Panc1 (cell line): ENCODE data around the gene CAST. TPM values are rescaled to one million over a fixed set of nuclear protein-coding genes. Genes with fewer than 3 reads are reported as not detected.

Source experiments
- ATAC-seq: fragments of 200-7000 bp; cut with Tn5 transposase; 2 replicates; pipeline ENCODE4 v1.9.1; 2020; ENCODE audit warnings: mild to moderate bottlenecking, moderate library complexity
- BruUV-seq: library from RNA; stranded (reverse); fragments of 400-500 nt; replicated peaks from 2 replicates; lab custom pipeline; 2021; lab: Mats Ljungman, UMichigan
- CTCF ChIA-PET: fragments of 300-600 bp; sonication (Branson Sonifier 250); formaldehyde crosslinking; loops from one replicate; lab custom pipeline; 2022; ENCODE audit warnings: antibody characterized with exemption; lab: Charles Lee
- POLR2A ChIA-PET: fragments of 300-600 bp; sonication (Branson Sonifier 250); formaldehyde crosslinking; loops from one replicate; lab custom pipeline; 2022; ENCODE audit warnings: antibody characterized with exemption; lab: Charles Lee
- DNase-seq: peaks from one replicate; pipeline ENCODE4 v3.0.0-alpha.2; 2010; ENCODE audit warnings: low read depth, low spot score
- H3K27ac ChIP-seq: 2 replicates; pipeline ENCODE4 v1.5.1; 2011; ENCODE audit warnings: mild to moderate bottlenecking, low read length, inconsistent platforms
- H3K27me3 ChIP-seq: fragments of 200-500 bp; sonication (Bioruptor generic); 2 replicates; pipeline ENCODE4 v1.6.0; 2014; ENCODE audit warnings: low read length, inconsistent platforms; ENCODE audit not compliant: control insufficient read depth, insufficient read depth
- H3K36me3 ChIP-seq: fragments of 200-500 bp; sonication (Bioruptor generic); 2 replicates; pipeline ENCODE4 v1.5.1; 2014; ENCODE audit warnings: inconsistent platforms, mild to moderate bottlenecking, low read length, moderate library complexity; ENCODE audit not compliant: control insufficient read depth, insufficient read depth
- H3K4me1 ChIP-seq: 2 replicates; pipeline ENCODE4 v1.5.1; 2011; ENCODE audit warnings: inconsistent platforms, mild to moderate bottlenecking, low read length, moderate library complexity; ENCODE audit not compliant: control insufficient read depth, insufficient read depth
- H3K4me3 ChIP-seq, 2 experiments: 2 replicates each; pipeline ENCODE4 v1.5.1; 2011 to 2012; ENCODE audit warnings: low read depth in 2 of 2, low read length in 2 of 2, mild to moderate bottlenecking in 2 of 2, inconsistent platforms in 1 of 2, moderate library complexity in 1 of 2
- H3K9me3 ChIP-seq: fragments of 200-500 bp; sonication (Bioruptor generic); 2 replicates; pipeline ENCODE4 v1.5.1; 2014; ENCODE audit warnings: low read depth, mild to moderate bottlenecking, inconsistent platforms, low read length, moderate library complexity; ENCODE audit not compliant: control insufficient read depth, insufficient read depth
- CTCF ChIP-seq: fragments of 450-650 bp; IDR thresholded peaks from 2 replicates; pipeline ENCODE4 v1.5.1; 2017; ENCODE audit warnings: mild to moderate bottlenecking
- POLR2AphosphoS5 ChIP-seq: IDR thresholded peaks from 2 replicates; pipeline ENCODE4 v1.6.1; 2012; ENCODE audit warnings: mild to moderate bottlenecking, low read depth, low read length, moderate library complexity
- REST ChIP-seq, 2 experiments: IDR thresholded peaks; 2 replicates each; pipeline ENCODE4 v1.6.1; 2011 to 2012; ENCODE audit warnings: low read depth in 2 of 2, control low read depth in 1 of 2, low read length in 1 of 2, mild to moderate bottlenecking in 1 of 2, moderate library complexity in 1 of 2; ENCODE audit not compliant: insufficient read depth in 1 of 2
- SIN3A ChIP-seq: IDR thresholded peaks from 2 replicates; pipeline ENCODE4 v1.6.1; 2012; ENCODE audit warnings: low read depth, mild to moderate bottlenecking, low read length, moderate library complexity, borderline replicate concordance; ENCODE audit not compliant: insufficient read depth
- TCF7L2 ChIP-seq: IDR thresholded peaks from 2 replicates; pipeline ENCODE4 v1.6.1; 2011; ENCODE audit warnings: mild to moderate bottlenecking, low read depth, low read length, inconsistent platforms
- in situ Hi-C: cut with HindIII; loops from 2 replicates; pipeline ENCODE4 v1.10.0; 2016; ENCODE audit warnings: low sequenced_read_pairs, low pct_unique_long_range_greater_than_20kb
- intact Hi-C: fragments of 100-400 bp; cut with micrococcal nuclease; formaldehyde crosslinking; loops from one replicate; pipeline ENCODE4 v1.10.0; 2022; ENCODE audit not compliant: unreplicated experiment
- total RNA-seq: library from RNA; stranded (reverse); gene quantifications from one replicate; pipeline ENCODE4 v1.2.1, GENCODE V29; 2021; ENCODE audit not compliant: unreplicated experiment

The CAST gene
- total RNA-seq, 1 experiment from 2014 or later, result 212 TPM

- H3K9me3 ChIP-seq, result no peaks in the 10 kb centered on the region
- no peaks in the 10 kb centered on the region for H3K36me3 ChIP-seq
- DNase-seq (no peak), ATAC-seq (no peak)
- ChIA-PET POLR2A (no interaction called here), CTCF (interaction anchor here (0.8 kb wide), 1 partner anchor 95 kb away, joined by 3 read pairs; no protein-coding TSS in a partner anchor)
- in situ Hi-C loops (no loop called here), intact Hi-C loops (no loop called here)
- no peaks in the 10 kb centered on the region for H3K27me3 ChIP-seq
- H3K4me1 ChIP-seq, result no peaks in the 10 kb centered on the region
- H3K4me3 ChIP-seq, result no peak overlapping the region
- no peak for TF ChIP-seq POLR2AphosphoS5
- no peak for TF ChIP-seq SIN3A
- no peak for TF ChIP-seq TCF7L2
- TF ChIP-seq REST (IDR thresholded peaks at IDR 0.05; ENCODE audit: insufficient read depth in 1 of 2, low read depth in 2 of 2, low read length in 1 of 2), result no peak
- no peak for TF ChIP-seq CTCF
- no TSS peak for BruUV-seq
- H3K27ac ChIP-seq, result no peak overlapping the region
These were observed 59.3 kb downstream of the CAST start for GRCh38 chr5:96721351-96721977.

DNA sequence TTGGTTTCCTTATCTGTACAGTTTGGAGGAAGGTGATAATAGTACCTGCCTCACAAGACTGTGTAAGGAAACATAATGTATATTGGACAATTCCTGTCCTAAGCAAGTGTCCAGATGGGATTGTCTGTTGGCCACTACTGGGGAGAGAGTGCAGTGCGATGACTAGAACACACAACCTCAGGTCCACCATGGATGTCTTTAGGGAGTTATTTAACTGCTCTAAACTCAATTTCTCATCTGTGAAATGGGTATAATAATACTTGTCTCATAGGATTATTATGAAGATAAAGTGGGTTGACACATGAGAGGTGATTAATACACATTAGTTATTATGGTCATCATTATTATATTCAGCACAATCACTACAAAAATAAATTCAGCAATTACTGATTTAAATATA is 63.1 kb downstream of the CAST start:
- no peak overlapping the region for H3K4me3 ChIP-seq
- no peak overlapping the region for H3K27ac ChIP-seq
- no peak for DNase-seq
- intact Hi-C loops (no loop called here), in situ Hi-C loops (no loop called here)
- no TSS peak for BruUV-seq
- H3K27me3 ChIP-seq, result no peaks in the 10 kb centered on the region
- POLR2A ChIA-PET, result no interaction called here
- no peaks in the 10 kb centered on the region for H3K9me3 ChIP-seq
- no peak for TF ChIP-seq TCF7L2
- no peak for TF ChIP-seq SIN3A
- no peak for TF ChIP-seq CTCF
- no peak for TF ChIP-seq POLR2AphosphoS5
- TF ChIP-seq REST (IDR thresholded peaks at IDR 0.05; ENCODE audit: insufficient read depth in 1 of 2, low read depth in 2 of 2, low read length in 1 of 2), result no peak
- H3K4me1 ChIP-seq, result no peaks in the 10 kb centered on the region
- H3K36me3 ChIP-seq, result peaks cover 3% of the 10 kb centered on the region; the same call in 1 of the 2 replicates
- CTCF ChIA-PET, result no interaction called here
- ATAC-seq, result no peak
